ENCODE results near the gene FAM124B.

GRCh38 chr2:224410946-224411561 lies 9.1 kb upstream of the FAM124B start:
- TF ChIP-seq EZH2 (IDR thresholded peaks at IDR 0.05): no peak
- no peak for TF ChIP-seq POLR2AphosphoS5 (IDR thresholded peaks at IDR 0.05; ENCODE audit: borderline replicate concordance, low read depth, low read length)
